BJ (cell line): ENCODE data around the gene VAMP4. TPM values are rescaled to one million over a fixed set of nuclear protein-coding genes. Genes with fewer than 3 reads are reported as not detected.
"Not testable (repeated sequence)": the region's sequence is repeated elsewhere in the genome, so short reads cannot be mapped to it uniquely, and the experiment has no call there.

Source experiments
- CTCF ChIA-PET: fragments of 350-600 bp; formaldehyde crosslinking; extraction: SDS; loops from one replicate; lab custom pipeline; 2021; ENCODE audit warnings: antibody characterized with exemption, inconsistent platforms; lab: Yijun Ruan, JAX
- POLR2A ChIA-PET: fragments of 300-600 bp; sonication (Branson Sonifier 250); formaldehyde crosslinking; extraction: SDS; loops from one replicate; lab custom pipeline; 2021; ENCODE audit warnings: antibody characterized with exemption; lab: Charles Lee
- DNase-seq: peaks from one replicate; pipeline ENCODE4 v3.0.0-alpha.2; 2011; ENCODE audit warnings: low read depth
- H3K27me3 ChIP-seq: 2 replicates; pipeline ENCODE4 v1.6.0; 2011; ENCODE audit warnings: low read length; ENCODE audit not compliant: control insufficient read depth, insufficient read depth
- H3K36me3 ChIP-seq: 2 replicates; pipeline ENCODE4 v1.5.1; 2011; ENCODE audit warnings: low read length; ENCODE audit not compliant: control insufficient read depth, insufficient read depth
- H3K4me3 ChIP-seq: 2 replicates; pipeline ENCODE4 v1.5.1; 2011; ENCODE audit warnings: low read depth, mild to moderate bottlenecking, control low read depth, low read length
- CTCF ChIP-seq: IDR thresholded peaks from 2 replicates; pipeline ENCODE4 v1.5.1; 2011; ENCODE audit warnings: low read depth, mild to moderate bottlenecking, control low read depth, inconsistent platforms, low read length, moderate library complexity; ENCODE audit not compliant: insufficient read depth
- polyA plus RNA-seq: library from polyadenylated mRNA; depleted of rRNA; stranded (reverse); fragments of >200 nt; gene quantifications from 2 replicates; pipeline ENCODE4 v1.2.3, GENCODE V29; 2011

Gene VAMP4
- polyA plus RNA-seq, 1 experiment: 4.5 TPM

GRCh38 chr1:171663036-171663853, 78.6 kb downstream of the VAMP4 start:
- ChIA-PET CTCF (interaction anchor here (2.5 kb wide), 1 partner anchor 8 kb away, joined by 16 read pairs; no protein-coding TSS in a partner anchor), POLR2A (no interaction called here)
- Histone ChIP-seq H3K4me3 (no peak overlapping the region), H3K27me3 (no peaks in the 10 kb centered on the region), H3K36me3 (no peaks in the 10 kb centered on the region)
- no peak for DNase-seq
- no peak for TF ChIP-seq CTCF

GRCh38 chr1:171661076-171661650, 80.7 kb downstream of the VAMP4 start:
- no peak for TF ChIP-seq CTCF
- DNase-seq: no peak
- ChIA-PET POLR2A (no interaction called here), CTCF (no interaction called here)
- H3K4me3 ChIP-seq: no peak overlapping the region
- no peaks in the 10 kb centered on the region for H3K27me3 ChIP-seq
- no peaks in the 10 kb centered on the region for H3K36me3 ChIP-seq

- H3K36me3 ChIP-seq, H3K4me3 ChIP-seq, POLR2A ChIA-PET, DNase-seq, H3K27me3 ChIP-seq: not testable (repeated sequence)
- CTCF ChIA-PET: interaction anchor here (0.9 to 6.2 kb wide), 5 partner anchors 8 to 60 kb away, joined by 3 to 49 read pairs (median 5); no protein-coding TSS in a partner anchor
Measured at GRCh38 chr1:171656206-171656605, 85.7 kb downstream of the VAMP4 start.

- ChIA-PET POLR2A (no interaction called here), CTCF (interaction anchor here (0.7 to 6.2 kb wide), 9 partner anchors 8 to 330 kb away, joined by 3 to 49 read pairs (median 5); no protein-coding TSS in a partner anchor)
- Histone ChIP-seq H3K27me3 (no peaks in the 10 kb centered on the region), H3K36me3 (no peaks in the 10 kb centered on the region), H3K4me3 (no peak overlapping the region)
- TF ChIP-seq CTCF: no peak
- DNase-seq: no peak
Measured at GRCh38 chr1:171655746-171656116, 86.1 kb downstream of the VAMP4 start.

GRCh38 chr1:171654942-171655745, 86.7 kb downstream of the VAMP4 start:
- DNase-seq: no peak
- no peaks in the 10 kb centered on the region for H3K36me3 ChIP-seq
- no peak overlapping the region for H3K4me3 ChIP-seq
- TF ChIP-seq CTCF: peak; percentile 74
- POLR2A ChIA-PET: interaction anchor here (0.6 to 1.2 kb wide), 2 partner anchors 9 to 58 kb away, joined by 3 read pairs; no protein-coding TSS in a partner anchor
- no peaks in the 10 kb centered on the region for H3K27me3 ChIP-seq
- CTCF ChIA-PET: interaction anchor here (0.7 to 6.2 kb wide), 12 partner anchors 9 to 330 kb away, joined by 3 to 49 read pairs (median 4); no protein-coding TSS in a partner anchor
